ENCODE data around the gene PSMD14.

Gene PSMD14

DNA sequence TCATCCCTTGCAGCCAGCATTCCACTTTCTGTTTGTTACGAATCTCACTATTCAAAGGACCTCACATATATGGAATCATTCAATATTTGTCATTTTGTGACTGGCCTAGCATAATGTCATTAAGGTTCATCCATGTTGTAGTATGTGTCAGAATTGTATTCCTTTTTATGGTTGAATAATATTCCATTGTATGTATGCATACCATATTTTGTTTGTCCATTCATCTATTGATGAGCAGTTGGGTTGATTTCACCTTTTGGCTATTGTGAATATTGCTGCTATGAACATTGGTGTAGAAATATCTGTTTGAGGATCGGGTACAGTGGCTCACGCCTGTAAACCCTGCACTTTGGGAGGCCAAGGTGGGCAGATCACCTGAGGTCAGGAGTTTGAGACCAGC, 35.0 kb downstream of the PSMD14 start:
- H3K4me3 ChIP-seq (ENCODE audit: low read depth, low read length): no peak overlapping the region
- ChIA-PET CTCF (no interaction called here), POLR2A (no interaction called here)
- no peaks in the 10 kb centered on the region for H3K9me3 ChIP-seq (ENCODE audit: control insufficient read depth, insufficient read depth, low read depth, low read length)
- TF ChIP-seq ZNF146 (tag by site-specific recombination; IDR thresholded peaks at IDR 0.05) (peak; percentile 66), ZNF24 (tag by site-specific recombination; IDR thresholded peaks at IDR 0.05) (no peak), ZNF292 (tag by site-specific recombination; IDR thresholded peaks at IDR 0.05; ENCODE audit: borderline replicate concordance, low read depth) (no peak)
- TF ChIP-seq, protein P1, sequence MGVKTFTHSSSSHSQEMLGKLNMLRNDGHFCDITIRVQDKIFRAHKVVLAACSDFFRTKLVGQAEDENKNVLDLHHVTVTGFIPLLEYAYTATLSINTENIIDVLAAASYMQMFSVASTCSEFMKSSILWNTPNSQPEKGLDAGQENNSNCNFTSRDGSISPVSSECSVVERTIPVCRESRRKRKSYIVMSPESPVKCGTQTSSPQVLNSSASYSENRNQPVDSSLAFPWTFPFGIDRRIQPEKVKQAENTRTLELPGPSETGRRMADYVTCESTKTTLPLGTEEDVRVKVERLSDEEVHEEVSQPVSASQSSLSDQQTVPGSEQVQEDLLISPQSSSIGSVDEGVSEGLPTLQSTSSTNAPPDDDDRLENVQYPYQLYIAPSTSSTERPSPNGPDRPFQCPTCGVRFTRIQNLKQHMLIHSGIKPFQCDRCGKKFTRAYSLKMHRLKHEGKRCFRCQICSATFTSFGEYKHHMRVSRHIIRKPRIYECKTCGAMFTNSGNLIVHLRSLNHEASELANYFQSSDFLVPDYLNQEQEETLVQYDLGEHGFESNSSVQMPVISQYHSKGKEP (tag by site-specific recombination; IDR thresholded peaks at IDR 0.05): no peak
- no peak overlapping the region for H3K27ac ChIP-seq (ENCODE audit: extremely low read depth, low read depth, low read length)
- H3K36me3 ChIP-seq (ENCODE audit: control insufficient read depth in 2 of 2, insufficient read depth in 1 of 2, low read length in 2 of 2): peaks cover 0 to 17% of the 10 kb centered on the region in 2 experiments; a peak in 1 of 3 replicates
- no peaks in the 10 kb centered on the region for H3K4me1 ChIP-seq (ENCODE audit: control insufficient read depth, insufficient read depth, low read length)

DNA sequence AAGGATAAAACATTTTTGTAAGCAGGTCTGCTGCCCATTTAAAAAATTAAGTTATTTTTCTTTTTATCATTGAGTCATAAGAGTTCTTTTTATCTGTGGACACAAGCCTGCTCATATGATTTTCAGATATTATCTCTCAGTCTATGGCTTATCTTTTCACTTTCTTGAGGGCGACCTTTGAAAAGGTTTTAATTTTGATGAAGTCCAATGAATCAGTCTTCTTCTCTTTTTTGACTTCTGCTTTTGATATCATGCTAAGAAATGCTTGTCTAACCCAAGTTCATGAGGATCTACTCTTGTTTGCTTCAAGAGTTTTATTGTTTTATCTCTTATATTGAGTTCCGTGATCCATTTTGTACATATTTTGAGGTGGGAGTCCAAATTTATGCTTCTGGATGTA, 36.5 kb downstream of the PSMD14 start:
- TF ChIP-seq ZNF658 (tag by site-specific recombination; IDR thresholded peaks at IDR 0.05): no peak
- TF ChIP-seq ZNF664 (tag by site-specific recombination; IDR thresholded peaks at IDR 0.05): no peak
- no peak for TF ChIP-seq ZFP37 (tag by site-specific recombination; IDR thresholded peaks at IDR 0.05)
- no peak for TF ChIP-seq PRDM1 (tag by site-specific recombination; IDR thresholded peaks at IDR 0.05)
- no peak for TF ChIP-seq ZNF610 (tag by site-specific recombination; IDR thresholded peaks at IDR 0.05; ENCODE audit: borderline replicate concordance)
- TF ChIP-seq, protein P2, sequence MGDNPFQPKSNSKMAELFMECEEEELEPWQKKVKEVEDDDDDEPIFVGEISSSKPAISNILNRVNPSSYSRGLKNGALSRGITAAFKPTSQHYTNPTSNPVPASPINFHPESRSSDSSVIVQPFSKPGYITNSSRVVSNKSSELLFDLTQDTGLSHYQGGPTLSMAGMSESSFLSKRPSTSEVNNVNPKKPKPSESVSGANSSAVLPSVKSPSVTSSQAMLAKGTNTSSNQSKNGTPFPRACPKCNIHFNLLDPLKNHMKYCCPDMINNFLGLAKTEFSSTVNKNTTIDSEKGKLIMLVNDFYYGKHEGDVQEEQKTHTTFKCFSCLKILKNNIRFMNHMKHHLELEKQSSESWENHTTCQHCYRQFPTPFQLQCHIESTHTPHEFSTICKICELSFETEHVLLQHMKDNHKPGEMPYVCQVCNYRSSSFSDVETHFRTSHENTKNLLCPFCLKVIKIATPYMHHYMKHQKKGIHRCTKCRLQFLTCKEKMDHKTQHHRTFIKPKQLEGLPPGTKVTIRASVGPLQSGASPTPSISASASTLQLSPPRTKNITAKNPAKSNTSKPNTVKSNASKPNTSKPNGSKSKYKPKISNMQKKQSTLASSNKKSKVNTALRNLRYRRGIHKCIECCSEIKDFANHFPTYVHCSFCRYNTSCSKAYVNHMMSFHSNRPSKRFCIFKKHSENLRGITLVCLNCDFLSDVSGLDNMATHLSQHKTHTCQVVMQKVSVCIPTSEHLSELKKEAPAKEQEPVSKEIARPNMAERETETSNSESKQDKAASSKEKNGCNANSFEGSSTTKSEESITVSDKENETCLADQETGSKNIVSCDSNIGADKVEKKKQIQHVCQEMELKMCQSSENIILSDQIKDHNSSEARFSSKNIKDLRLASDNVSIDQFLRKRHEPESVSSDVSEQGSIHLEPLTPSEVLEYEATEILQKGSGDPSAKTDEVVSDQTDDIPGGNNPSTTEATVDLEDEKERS (tag by site-specific recombination; IDR thresholded peaks at IDR 0.05): no peak
- no peak for TF ChIP-seq KLF1 (tag by site-specific recombination; IDR thresholded peaks at IDR 0.05)
- TF ChIP-seq ZEB2 (tag by site-specific recombination; IDR thresholded peaks at IDR 0.05): no peak
- TF ChIP-seq ZNF670 (tag by site-specific recombination; IDR thresholded peaks at IDR 0.05; ENCODE audit: low read depth): no peak
- no peak for TF ChIP-seq ZNF514 (tag by site-specific recombination; IDR thresholded peaks at IDR 0.05)
- TF ChIP-seq ZNF16 (tag by site-specific recombination; IDR thresholded peaks at IDR 0.05; ENCODE audit: low read depth): no peak
- TF ChIP-seq ZNF174 (tag by site-specific recombination; IDR thresholded peaks at IDR 0.05): no peak
- no peak for TF ChIP-seq FEZF1 (tag by site-specific recombination; IDR thresholded peaks at IDR 0.05)
- TF ChIP-seq, protein P3, sequence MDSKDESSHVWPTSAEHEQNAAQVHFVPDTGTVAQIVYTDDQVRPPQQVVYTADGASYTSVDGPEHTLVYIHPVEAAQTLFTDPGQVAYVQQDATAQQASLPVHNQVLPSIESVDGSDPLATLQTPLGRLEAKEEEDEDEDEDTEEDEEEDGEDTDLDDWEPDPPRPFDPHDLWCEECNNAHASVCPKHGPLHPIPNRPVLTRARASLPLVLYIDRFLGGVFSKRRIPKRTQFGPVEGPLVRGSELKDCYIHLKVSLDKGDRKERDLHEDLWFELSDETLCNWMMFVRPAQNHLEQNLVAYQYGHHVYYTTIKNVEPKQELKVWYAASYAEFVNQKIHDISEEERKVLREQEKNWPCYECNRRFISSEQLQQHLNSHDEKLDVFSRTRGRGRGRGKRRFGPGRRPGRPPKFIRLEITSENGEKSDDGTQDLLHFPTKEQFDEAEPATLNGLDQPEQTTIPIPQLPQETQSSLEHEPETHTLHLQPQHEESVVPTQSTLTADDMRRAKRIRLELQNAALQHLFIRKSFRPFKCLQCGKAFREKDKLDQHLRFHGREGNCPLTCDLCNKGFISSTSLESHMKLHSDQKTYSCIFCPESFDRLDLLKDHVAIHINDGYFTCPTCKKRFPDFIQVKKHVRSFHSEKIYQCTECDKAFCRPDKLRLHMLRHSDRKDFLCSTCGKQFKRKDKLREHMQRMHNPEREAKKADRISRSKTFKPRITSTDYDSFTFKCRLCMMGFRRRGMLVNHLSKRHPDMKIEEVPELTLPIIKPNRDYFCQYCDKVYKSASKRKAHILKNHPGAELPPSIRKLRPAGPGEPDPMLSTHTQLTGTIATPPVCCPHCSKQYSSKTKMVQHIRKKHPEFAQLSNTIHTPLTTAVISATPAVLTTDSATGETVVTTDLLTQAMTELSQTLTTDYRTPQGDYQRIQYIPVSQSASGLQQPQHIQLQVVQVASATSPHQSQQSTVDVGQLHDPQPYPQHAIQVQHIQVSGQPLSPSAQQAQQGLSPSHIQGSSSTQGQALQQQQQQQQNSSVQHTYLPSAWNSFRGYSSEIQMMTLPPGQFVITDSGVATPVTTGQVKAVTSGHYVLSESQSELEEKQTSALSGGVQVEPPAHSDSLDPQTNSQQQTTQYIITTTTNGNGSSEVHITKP (tag by site-specific recombination; IDR thresholded peaks at IDR 0.05): no peak
- no peak for TF ChIP-seq ZNF426 (tag by site-specific recombination; IDR thresholded peaks at IDR 0.05)
- ChIA-PET CTCF (no interaction called here), POLR2A (no interaction called here)
- Histone ChIP-seq H3K36me3 (ENCODE audit: control insufficient read depth in 2 of 2, insufficient read depth in 1 of 2, low read length in 2 of 2) (peaks cover 0 to 13% of the 10 kb centered on the region in 2 experiments; a peak in 1 of 3 replicates), H3K9me3 (ENCODE audit: control insufficient read depth, insufficient read depth, low read depth, low read length) (no peaks in the 10 kb centered on the region), H3K4me3 (ENCODE audit: low read depth, low read length) (no peak overlapping the region), H3K4me1 (ENCODE audit: control insufficient read depth, insufficient read depth, low read length) (no peaks in the 10 kb centered on the region), H3K27ac (ENCODE audit: extremely low read depth, low read depth, low read length) (no peak overlapping the region)

Data from HEK293 (cell line).